ENCODE data around the gene HBE1. TPM values are rescaled to one million over a fixed set of nuclear protein-coding genes. Genes with fewer than 3 reads are reported as not detected.
"Not testable (repeated sequence)": the region's sequence is repeated elsewhere in the genome, so short reads cannot be mapped to it uniquely, and the experiment has no call there.

Gene HBE1
- polyA plus RNA-seq, 3 donors, result not detected

GRCh38 chr11:5254023-5254422 is 15.7 kb downstream of the HBE1 start:
- H3K9me3 Mint-ChIP-seq; H3K4me3 ChIP-seq (replicated peaks in 1 of 3; ENCODE audit: low read depth in 2 of 3, low read length in 3 of 3); H2AFZ ChIP-seq (ENCODE audit: insufficient read depth, low read depth, low read length, poor library complexity, severe bottlenecking); H3K4me1 ChIP-seq (ENCODE audit: control insufficient read depth in 1 of 2, insufficient read depth in 2 of 2, low read length in 2 of 2); H3K79me2 ChIP-seq (ENCODE audit: insufficient read depth, low read length); H3K27ac ChIP-seq (ENCODE audit: low read depth in 1 of 2, low read length in 2 of 2); H3K27ac Mint-ChIP-seq; H3K9ac ChIP-seq (ENCODE audit: insufficient read depth, low read length, poor library complexity, severe bottlenecking); H4K20me1 ChIP-seq (ENCODE audit: insufficient read depth, low read length); intact Hi-C loops (cut with micrococcal nuclease); H3K36me3 Mint-ChIP-seq; H3K27me3 ChIP-seq (ENCODE audit: control insufficient read depth in 2 of 2, insufficient read depth in 2 of 2, low read length in 2 of 2); H3K4me2 ChIP-seq (replicated peaks; ENCODE audit: extremely low read depth, low read length, poor library complexity, severe bottlenecking); H3K27me3 Mint-ChIP-seq (ENCODE audit: low read depth in 3 of 3); H3K36me3 ChIP-seq (replicated peaks in 1 of 2; ENCODE audit: control insufficient read depth in 1 of 2, insufficient read depth in 2 of 2, low read length in 2 of 2); DNase-seq; H3K4me3 Mint-ChIP-seq; H3K4me1 Mint-ChIP-seq: not testable (repeated sequence)
- no CpG with 5 or more reads among the region's 2 CpGs for WGBS (ENCODE audit: insufficient coverage)
- H3K9me3 ChIP-seq (replicated peaks in 1 of 2; ENCODE audit: control insufficient read depth in 1 of 2, insufficient read depth in 1 of 2, low read length in 2 of 2), result peaks cover 0 to 11% of the 10 kb centered on the region in 2 donors

DNA sequence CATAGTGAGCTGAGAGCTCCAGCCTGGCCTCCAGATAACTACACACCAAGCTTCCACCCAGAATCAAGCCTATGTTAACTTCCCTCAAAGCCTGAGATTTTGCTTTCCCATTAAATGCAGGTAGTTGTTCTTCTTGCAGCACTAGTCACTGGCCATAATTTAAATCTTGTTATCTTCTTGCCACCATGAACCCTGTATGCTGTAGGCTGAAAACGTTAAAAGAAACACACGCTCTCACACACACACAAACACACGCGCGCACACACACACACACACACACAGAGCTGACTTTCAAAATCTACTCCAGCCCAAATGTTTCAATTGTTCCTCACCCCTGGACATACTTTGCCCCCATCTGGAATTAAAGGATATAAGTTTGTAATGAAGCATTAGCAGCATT is 16.3 kb downstream of the HBE1 start:
- H3K4me1 ChIP-seq (ENCODE audit: control insufficient read depth in 1 of 2, insufficient read depth in 2 of 2, low read length in 2 of 2); H2AFZ ChIP-seq (ENCODE audit: insufficient read depth, low read depth, low read length, poor library complexity, severe bottlenecking); H3K27me3 ChIP-seq (ENCODE audit: control insufficient read depth in 2 of 2, insufficient read depth in 2 of 2, low read length in 2 of 2); H3K9me3 ChIP-seq (replicated peaks in 1 of 2; ENCODE audit: control insufficient read depth in 1 of 2, insufficient read depth in 1 of 2, low read length in 2 of 2); H4K20me1 ChIP-seq (ENCODE audit: insufficient read depth, low read length); DNase-seq; H3K4me1 Mint-ChIP-seq; H3K4me3 ChIP-seq (replicated peaks in 1 of 3; ENCODE audit: low read depth in 2 of 3, low read length in 3 of 3); H3K36me3 ChIP-seq (replicated peaks in 1 of 2; ENCODE audit: control insufficient read depth in 1 of 2, insufficient read depth in 2 of 2, low read length in 2 of 2); H3K4me3 Mint-ChIP-seq; H3K79me2 ChIP-seq (ENCODE audit: insufficient read depth, low read length); H3K27ac Mint-ChIP-seq; H3K9ac ChIP-seq (ENCODE audit: insufficient read depth, low read length, poor library complexity, severe bottlenecking); intact Hi-C loops (cut with micrococcal nuclease); H3K4me2 ChIP-seq (replicated peaks; ENCODE audit: extremely low read depth, low read length, poor library complexity, severe bottlenecking); H3K27me3 Mint-ChIP-seq (ENCODE audit: low read depth in 3 of 3); H3K9me3 Mint-ChIP-seq; H3K36me3 Mint-ChIP-seq; H3K27ac ChIP-seq (ENCODE audit: low read depth in 1 of 2, low read length in 2 of 2): not testable (repeated sequence)
- WGBS (ENCODE audit: insufficient coverage), result no CpG with 5 or more reads among the region's 5 CpGs

GRCh38 chr11:5252919-5253265 is 16.9 kb downstream of the HBE1 start:
- Histone ChIP-seq H3K9me3 (replicated peaks in 1 of 2; ENCODE audit: control insufficient read depth in 1 of 2, insufficient read depth in 1 of 2, low read length in 2 of 2) (peaks cover 0 to 1% of the 10 kb centered on the region in 2 donors), H4K20me1 (ENCODE audit: insufficient read depth, low read length) (no peaks in the 10 kb centered on the region), H3K27ac (ENCODE audit: low read depth in 1 of 2, low read length in 2 of 2) (no peak overlapping the region), H3K4me2 (replicated peaks; ENCODE audit: extremely low read depth, low read length, poor library complexity, severe bottlenecking) (no peak overlapping the region), H3K4me3 (replicated peaks in 1 of 3; ENCODE audit: low read depth in 2 of 3, low read length in 3 of 3) (no peak overlapping the region), H3K79me2 (ENCODE audit: insufficient read depth, low read length) (no peaks in the 10 kb centered on the region), H3K36me3 (replicated peaks in 1 of 2; ENCODE audit: control insufficient read depth in 1 of 2, insufficient read depth in 2 of 2, low read length in 2 of 2) (no peaks in the 10 kb centered on the region), H2AFZ (ENCODE audit: insufficient read depth, low read depth, low read length, poor library complexity, severe bottlenecking) (no peak overlapping the region), H3K4me1 (ENCODE audit: control insufficient read depth in 1 of 2, insufficient read depth in 2 of 2, low read length in 2 of 2) (no peaks in the 10 kb centered on the region), H3K27me3 (ENCODE audit: control insufficient read depth in 2 of 2, insufficient read depth in 2 of 2, low read length in 2 of 2) (no peaks in the 10 kb centered on the region), H3K9ac (ENCODE audit: insufficient read depth, low read length, poor library complexity, severe bottlenecking) (no peak overlapping the region)
- no peaks in the 10 kb centered on the region for H3K36me3 Mint-ChIP-seq
- no peaks in the 10 kb centered on the region for H3K4me1 Mint-ChIP-seq
- H3K4me3 Mint-ChIP-seq, result no peak overlapping the region
- peaks cover 0 to under 1% (median 0%) of the 10 kb centered on the region in 3 donors for H3K27me3 Mint-ChIP-seq (ENCODE audit: low read depth in 3 of 3)
- DNase-seq, result no peak
- 80% methylated on average over 1 of the region's 1 CpG for WGBS (ENCODE audit: insufficient coverage)
- TF ChIP-seq, protein P1, sequence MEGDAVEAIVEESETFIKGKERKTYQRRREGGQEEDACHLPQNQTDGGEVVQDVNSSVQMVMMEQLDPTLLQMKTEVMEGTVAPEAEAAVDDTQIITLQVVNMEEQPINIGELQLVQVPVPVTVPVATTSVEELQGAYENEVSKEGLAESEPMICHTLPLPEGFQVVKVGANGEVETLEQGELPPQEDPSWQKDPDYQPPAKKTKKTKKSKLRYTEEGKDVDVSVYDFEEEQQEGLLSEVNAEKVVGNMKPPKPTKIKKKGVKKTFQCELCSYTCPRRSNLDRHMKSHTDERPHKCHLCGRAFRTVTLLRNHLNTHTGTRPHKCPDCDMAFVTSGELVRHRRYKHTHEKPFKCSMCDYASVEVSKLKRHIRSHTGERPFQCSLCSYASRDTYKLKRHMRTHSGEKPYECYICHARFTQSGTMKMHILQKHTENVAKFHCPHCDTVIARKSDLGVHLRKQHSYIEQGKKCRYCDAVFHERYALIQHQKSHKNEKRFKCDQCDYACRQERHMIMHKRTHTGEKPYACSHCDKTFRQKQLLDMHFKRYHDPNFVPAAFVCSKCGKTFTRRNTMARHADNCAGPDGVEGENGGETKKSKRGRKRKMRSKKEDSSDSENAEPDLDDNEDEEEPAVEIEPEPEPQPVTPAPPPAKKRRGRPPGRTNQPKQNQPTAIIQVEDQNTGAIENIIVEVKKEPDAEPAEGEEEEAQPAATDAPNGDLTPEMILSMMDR (IDR thresholded peaks at IDR 0.05), result no peak
- intact Hi-C loops (cut with micrococcal nuclease), result no loop called here
- no peak overlapping the region for H3K27ac Mint-ChIP-seq
- H3K9me3 Mint-ChIP-seq, result peaks cover 0 to 2% (median 0%) of the 10 kb centered on the region in 7 donors
